GM04504 (cell line): Measurements from ENCODE around the gene CSTF2T.
A peak's percentile ranks its signal among the peaks of the same experiment; 100 is the strongest.
"Not testable (repeated sequence)": the region's sequence is repeated elsewhere in the genome, so short reads cannot be mapped to it uniquely, and the experiment has no call there.

Source experiments
- DNase-seq: peaks from one replicate; pipeline ENCODE4 v3.0.0-alpha.2; 2012; ENCODE audit warnings: low read depth

The CSTF2T gene

GRCh38 chr10:51698473-51699063 lies 827 bp downstream of the CSTF2T start:
- no peak for DNase-seq

GRCh38 chr10:51696251-51696650 lies 3.1 kb downstream of the CSTF2T start:
- no peak for DNase-seq

- no peak for DNase-seq
Measured at GRCh38 chr10:51694086-51694768, 5.2 kb downstream of the CSTF2T start.

GRCh38 chr10:51691135-51691534 lies 8.3 kb downstream of the CSTF2T start:
- no peak for DNase-seq

DNA sequence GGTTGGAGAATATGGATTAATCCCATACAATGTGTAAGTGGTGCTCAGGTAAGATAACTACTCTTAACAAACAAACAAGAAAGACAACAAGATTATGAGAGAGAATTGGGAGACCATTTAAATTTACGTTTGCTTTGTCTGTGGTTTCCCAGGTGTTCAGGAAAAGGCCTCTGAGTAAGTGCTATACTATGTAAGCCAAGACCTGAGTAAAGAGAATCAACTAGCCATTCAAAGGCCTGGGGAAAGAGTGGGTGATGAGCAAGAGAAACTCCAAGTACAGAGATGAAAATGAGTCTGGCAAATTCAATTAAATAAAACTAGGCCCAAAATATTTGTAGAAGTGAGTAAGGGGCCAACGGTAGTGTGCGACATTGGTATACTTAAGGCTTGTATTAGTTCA lies 9.9 kb downstream of the CSTF2T start:
- no peak for DNase-seq

- not testable (repeated sequence) for DNase-seq
Measured at GRCh38 chr10:51688826-51689225, 10.6 kb downstream of the CSTF2T start.

GRCh38 chr10:51687296-51687695 lies 12.1 kb downstream of the CSTF2T start:
- no peak for DNase-seq

- DNase-seq = no peak
Measured at GRCh38 chr10:51685768-51686167, 13.6 kb downstream of the CSTF2T start.

DNA sequence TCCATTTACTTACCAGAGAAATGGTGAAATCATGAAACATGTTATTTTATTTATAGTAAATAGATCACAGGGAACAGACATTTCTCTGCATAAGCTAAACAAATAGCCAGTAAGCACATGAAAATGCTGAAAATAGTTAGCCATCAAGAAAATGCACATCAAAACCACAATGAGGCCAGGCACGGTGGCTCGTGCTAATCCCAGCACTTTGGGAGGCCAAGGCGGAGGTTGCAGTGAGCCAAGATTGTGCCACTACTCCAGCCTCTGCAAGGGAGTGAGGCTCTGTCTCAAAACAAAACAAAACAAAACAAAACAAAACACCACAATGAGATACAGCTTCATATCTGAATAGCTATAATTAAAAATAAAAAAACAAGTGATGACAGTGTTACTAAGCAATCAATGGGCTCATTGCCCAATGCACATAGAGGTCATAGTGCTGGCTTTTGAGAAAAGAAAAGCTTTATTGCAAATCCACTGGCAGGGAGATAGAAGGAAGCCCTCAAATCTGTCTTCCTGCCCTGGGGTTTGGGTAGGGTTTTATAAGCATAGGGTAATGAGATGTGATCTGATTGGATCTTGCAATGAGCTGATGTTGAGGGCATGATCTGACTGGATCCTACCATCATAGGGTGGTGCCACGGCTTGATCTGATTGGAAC lies 16.2 kb downstream of the CSTF2T start:
- DNase-seq = peak; percentile 67

DNA sequence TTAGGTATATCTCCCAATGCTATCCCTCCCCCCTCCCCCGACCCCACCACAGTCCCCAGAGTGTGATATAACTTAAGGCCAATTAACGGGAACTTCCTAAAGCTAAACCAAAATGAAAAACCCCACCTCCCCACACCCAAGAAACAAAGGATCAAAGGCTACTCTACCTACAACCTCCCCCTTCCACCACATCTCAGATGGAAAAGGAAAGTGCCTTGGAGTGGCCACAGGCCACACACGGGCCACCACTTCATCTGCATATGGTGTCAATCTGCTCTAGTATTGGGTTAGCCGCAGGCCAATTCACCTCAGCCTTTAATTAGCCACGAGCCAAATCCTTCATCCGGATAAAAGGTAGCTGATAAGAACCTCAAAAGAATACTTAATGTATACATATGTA lies 19.6 kb downstream of the CSTF2T start:
- DNase-seq = no peak

GRCh38 chr10:51675088-51675487 lies 24.3 kb downstream of the CSTF2T start:
- no peak for DNase-seq

- DNase-seq = no peak
Measured at GRCh38 chr10:51672039-51672535, 27.3 kb downstream of the CSTF2T start.

DNA sequence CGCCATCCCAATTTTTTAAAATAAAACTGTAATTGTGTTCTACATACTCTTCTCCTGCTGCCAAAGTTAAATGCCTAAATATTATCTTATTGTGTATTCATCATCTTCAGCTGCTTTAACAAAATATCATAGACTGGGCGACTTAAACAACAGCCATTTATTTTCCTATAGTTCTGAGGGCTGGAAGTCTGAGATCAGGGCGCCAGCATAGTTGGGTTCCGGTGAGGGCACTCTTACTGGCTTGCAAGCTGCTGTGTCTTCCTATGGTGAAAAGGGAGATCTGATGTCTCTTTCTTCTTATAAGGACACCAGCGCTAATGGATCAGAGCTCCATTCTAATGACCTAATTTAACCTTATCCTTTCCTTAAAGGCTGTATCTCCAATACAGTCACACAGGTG lies 30.4 kb downstream of the CSTF2T start:
- DNase-seq = no peak

- DNase-seq = no peak
Measured at GRCh38 chr10:51668336-51668689, 31.1 kb downstream of the CSTF2T start.

DNA sequence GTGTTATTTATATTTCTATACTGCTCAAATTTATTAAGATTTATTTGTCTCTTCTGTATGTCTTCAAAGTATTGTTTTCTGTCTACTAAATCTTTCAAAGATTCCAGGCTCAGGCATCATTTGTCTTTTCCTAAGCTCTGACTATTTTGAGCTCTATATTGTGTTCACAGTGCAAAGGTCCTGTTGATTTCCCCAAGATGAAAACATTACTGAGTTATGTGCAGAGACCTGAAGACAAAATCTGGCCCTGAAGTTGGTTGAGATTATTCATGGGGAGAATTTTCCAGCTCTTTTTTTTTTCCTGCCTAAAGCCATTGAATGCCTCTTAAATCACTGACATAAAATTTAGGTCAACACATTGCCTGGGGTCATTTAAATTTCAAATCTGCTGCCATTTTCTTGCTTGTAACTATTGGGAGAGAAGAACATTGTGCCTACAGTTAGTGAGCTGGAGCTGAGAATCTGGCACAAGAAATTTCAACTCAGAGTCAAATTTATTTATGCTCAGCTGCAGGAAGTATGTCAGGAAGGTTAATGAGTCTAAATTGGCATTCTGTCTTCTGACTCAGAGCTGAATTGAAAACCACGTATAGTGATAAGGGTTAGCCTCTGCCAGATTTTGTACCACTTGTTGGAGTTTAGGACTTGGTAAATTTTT lies 31.6 kb downstream of the CSTF2T start:
- no peak for DNase-seq

DNA sequence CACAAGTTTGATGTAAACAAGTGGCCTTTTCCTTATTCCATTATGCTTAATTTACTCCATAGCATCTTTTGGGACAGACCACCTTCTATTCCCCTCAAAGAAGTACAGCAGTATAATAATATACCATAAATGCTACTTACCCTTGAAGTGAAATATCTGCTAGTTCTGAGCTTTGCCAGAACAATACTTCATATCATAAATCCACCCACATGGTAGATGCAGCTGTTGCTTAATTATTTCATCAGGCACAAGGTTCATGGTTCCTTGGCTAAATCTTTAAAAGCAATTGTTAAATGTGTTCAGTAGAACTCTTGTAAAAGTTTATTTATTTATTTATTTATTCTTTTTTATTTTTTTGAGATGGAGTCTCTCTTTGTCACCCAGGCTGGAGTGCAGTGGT lies 32.9 kb downstream of the CSTF2T start:
- no peak for DNase-seq

DNA sequence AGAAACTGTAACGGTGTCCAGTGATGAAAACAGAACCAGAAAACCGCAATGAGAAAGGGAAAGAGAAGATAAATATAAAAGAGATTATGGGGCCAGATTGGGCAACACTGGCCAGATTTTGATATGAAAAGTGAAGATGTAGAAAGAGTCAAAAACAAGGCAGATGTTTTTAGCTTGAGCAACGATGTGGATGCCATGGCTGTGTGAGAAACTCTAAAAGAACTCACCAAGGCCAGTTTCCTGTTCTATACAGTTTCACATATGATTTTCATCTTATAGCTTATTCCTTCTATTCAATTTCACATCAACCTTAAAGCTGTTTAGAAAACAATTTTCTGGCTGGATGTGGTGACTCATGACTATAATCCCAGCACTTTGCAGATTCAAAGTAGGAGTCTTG lies 36.3 kb downstream of the CSTF2T start:
- no peak for DNase-seq

DNA sequence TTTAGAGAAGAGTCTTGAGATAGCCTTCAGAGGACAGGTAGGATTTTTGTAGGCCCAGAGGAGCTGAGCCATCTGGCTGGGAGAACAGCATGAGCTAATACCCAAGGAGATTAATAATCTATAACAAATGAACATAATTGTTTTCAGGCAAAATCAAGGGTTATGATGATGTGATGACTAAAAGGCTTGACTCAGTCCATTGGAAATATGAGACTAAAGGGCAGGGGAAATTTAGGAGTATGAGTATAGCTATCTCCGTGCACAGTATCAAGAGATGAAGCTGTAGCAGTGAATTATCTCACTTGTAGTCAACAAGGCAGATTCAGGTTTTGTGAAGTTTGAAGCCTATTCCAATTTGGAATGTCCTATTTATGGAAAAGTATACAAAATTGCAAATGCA lies 40.1 kb downstream of the CSTF2T start:
- no peak for DNase-seq

GRCh38 chr10:51658000-51658399 lies 41.4 kb downstream of the CSTF2T start:
- no peak for DNase-seq

DNA sequence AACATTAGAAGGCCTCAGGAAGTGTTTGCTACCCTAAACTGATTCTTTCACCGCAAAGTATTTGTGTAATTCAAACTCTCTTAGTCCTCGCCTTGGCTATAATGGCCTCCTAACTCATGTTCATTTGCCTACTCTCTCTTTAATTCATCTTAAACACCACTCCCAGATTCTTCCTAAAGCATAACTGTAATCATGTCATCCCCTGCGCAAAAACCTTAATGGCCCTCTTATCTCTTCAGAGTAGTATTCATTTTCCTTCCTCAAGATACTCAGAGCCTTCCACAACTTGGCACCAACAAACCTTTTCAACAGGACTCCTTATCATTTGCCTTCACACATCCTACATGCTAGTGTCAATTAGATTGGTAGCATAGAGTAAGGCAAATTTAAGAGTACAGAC lies 42.9 kb downstream of the CSTF2T start:
- no peak for DNase-seq

- no peak for DNase-seq
Measured at GRCh38 chr10:51654918-51655317, 44.5 kb downstream of the CSTF2T start.

- DNase-seq = no peak
Measured at GRCh38 chr10:51653025-51653424, 46.4 kb downstream of the CSTF2T start.

DNA sequence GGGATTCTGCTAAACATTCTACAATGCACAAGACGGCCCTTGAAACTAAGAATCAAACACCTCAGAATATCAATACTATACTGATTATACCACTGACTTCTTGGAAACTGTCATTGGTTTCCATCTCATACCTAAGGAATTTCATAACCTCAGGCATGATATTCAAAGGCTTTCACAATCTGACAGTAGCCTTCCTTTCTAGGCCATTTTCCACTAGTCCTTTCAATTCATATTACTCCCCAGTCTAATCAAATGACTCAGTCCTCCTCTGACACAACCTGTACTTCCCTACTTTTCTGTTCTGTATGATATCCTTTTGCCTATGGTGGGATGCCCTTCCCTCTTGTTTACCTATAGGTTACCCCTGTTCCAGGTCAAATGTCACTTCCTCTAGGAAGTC lies 48.3 kb downstream of the CSTF2T start:
- DNase-seq = no peak
